ENCODE data around the gene ANO1.

DNA sequence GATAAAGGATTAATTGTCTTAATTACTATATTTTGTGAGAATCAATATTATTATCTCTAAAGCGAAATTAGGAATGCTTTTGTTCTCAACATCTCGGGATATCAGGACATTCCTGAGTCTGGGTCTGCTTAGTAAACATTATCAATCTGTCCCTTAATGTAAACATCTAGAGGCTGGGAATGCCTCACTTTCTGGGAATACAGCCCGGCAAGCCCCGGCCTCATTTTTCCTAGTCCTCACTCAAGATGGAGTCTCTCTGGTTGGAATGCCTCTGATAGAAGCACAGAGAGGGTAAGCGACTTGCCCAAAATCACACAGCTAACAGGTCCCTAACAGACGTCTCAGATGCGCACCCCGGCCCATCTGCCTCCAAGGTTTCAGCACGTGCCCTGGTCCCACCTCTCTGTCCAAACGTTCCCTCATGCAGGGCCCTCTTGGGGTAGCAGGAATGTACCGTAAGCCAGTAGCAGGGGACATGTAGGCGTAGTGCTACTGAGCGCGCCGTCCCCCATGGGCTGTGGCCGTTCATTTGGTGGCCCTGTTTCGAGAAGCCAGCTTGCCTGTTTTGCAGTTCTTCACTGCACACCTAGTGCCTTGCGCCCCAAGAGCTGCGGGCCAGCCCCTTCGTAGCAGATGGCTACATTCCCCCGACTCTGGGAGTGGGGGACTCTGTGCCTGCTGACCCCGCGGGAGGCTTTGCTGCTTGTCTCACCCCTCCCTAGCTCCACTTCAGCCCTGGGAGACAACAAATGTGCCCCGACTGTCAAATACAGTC, 62.8 kb downstream of the ANO1 start:
- TF ChIP-seq, protein P1, sequence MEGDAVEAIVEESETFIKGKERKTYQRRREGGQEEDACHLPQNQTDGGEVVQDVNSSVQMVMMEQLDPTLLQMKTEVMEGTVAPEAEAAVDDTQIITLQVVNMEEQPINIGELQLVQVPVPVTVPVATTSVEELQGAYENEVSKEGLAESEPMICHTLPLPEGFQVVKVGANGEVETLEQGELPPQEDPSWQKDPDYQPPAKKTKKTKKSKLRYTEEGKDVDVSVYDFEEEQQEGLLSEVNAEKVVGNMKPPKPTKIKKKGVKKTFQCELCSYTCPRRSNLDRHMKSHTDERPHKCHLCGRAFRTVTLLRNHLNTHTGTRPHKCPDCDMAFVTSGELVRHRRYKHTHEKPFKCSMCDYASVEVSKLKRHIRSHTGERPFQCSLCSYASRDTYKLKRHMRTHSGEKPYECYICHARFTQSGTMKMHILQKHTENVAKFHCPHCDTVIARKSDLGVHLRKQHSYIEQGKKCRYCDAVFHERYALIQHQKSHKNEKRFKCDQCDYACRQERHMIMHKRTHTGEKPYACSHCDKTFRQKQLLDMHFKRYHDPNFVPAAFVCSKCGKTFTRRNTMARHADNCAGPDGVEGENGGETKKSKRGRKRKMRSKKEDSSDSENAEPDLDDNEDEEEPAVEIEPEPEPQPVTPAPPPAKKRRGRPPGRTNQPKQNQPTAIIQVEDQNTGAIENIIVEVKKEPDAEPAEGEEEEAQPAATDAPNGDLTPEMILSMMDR (IDR thresholded peaks at IDR 0.05): no peak
- no peak for TF ChIP-seq POLR2A (IDR thresholded peaks at IDR 0.05)
